Stimulated activated memory B cell treated with anti-CD40 and anti-IgM and Interleukin-4, amounts not matched to agents 10 μg/mL and 1 μg/mL and 100 μg/mL, for 72 hours (primary cell): ENCODE measurements around the gene GGCT.

Experiments used
- ATAC-seq: fragments of 150-1000 bp; cut with Tn5 transposase; 2 replicates; pipeline ENCODE4 v1.10.0; 2021
- H3K27ac Mint-ChIP-seq: one replicate; pipeline ENCODE4 v1.8.0; 2022; ENCODE audit warnings: mild to moderate bottlenecking, mixed read lengths
- H3K27me3 Mint-ChIP-seq: one replicate; pipeline ENCODE4 v1.8.0; 2022; ENCODE audit warnings: mixed read lengths
- H3K36me3 Mint-ChIP-seq: one replicate; pipeline ENCODE4 v1.8.0; 2022; ENCODE audit warnings: mixed read lengths
- H3K4me1 Mint-ChIP-seq: one replicate; pipeline ENCODE4 v1.8.0; 2022; ENCODE audit warnings: mixed read lengths
- H3K4me3 Mint-ChIP-seq: one replicate; pipeline ENCODE4 v1.8.0; 2022; ENCODE audit warnings: mild to moderate bottlenecking, moderate library complexity, mixed read lengths
- H3K9me3 Mint-ChIP-seq: one replicate; pipeline ENCODE4 v1.8.0; 2022; ENCODE audit warnings: mixed read lengths

The GGCT gene

DNA sequence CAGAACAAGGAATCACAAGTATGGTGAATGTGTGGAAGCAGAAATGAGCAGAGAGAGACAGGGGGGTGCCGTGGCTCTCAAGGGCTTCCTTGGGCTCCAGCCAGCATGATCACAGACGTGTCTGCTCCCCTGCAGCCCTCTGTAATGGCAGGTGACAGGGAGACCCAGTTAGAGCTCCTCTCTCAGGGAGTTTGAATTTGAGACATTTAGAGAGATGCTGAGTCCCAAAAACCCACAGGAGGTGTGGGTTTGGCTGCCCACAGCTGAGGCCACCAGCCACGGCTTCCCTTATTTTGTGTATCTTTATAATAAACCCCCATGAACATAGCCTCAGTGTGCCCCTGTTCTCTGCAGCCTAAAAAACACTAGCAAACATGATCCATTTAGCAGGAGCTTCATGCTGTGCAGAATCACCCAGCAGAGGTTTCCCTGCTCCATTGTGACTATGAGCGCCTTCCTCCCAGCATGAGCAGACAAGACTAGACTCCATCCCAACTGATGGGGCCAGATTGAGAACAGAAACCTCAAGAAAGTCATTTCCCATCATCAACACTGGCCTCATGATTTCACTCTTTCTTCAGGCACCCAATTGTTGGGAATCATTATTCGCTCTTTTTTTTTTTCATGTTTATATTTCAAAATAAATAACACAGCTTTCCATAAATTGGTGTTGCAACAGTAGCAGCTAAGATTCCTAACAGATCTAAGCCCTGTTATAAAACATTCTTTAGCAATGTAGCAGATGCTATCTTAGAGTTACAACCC, 39.4 kb downstream of the GGCT start:
- no peak for ATAC-seq
- Mint-ChIP-seq H3K27ac (peak overlapping the region; percentile 53), H3K9me3 (no peaks in the 10 kb centered on the region), H3K27me3 (no peaks in the 10 kb centered on the region), H3K4me3 (no peak overlapping the region), H3K4me1 (peaks cover 94% of the 10 kb centered on the region), H3K36me3 (peaks cover 19% of the 10 kb centered on the region)

DNA sequence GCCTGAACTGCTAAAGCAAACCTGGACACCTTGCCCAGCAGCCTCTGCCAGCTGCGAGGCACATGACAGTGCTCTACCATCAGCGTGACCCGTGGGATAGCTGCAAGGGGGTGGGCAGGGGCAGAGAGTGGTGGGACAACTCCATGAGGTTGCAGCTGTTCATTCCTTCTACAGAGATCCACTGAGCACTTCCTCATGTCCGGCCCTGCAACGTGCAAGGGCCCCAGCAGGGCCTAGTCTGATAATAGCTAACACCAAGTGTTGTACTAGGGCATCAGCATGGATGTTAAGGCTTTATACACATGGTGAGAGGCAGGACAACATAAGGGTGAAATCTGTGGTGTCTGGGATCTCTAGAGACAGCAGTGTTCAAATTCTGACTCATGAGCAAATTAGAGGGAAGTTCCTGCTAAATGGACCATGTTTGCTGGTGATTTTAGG, 40.4 kb downstream of the GGCT start:
- peak overlapping the region; percentile 16 for H3K4me3 Mint-ChIP-seq
- H3K9me3 Mint-ChIP-seq: no peaks in the 10 kb centered on the region
- no peaks in the 10 kb centered on the region for H3K27me3 Mint-ChIP-seq
- ATAC-seq: peak; percentile 89
- H3K4me1 Mint-ChIP-seq: peaks cover 87% of the 10 kb centered on the region
- H3K36me3 Mint-ChIP-seq: peaks cover 19% of the 10 kb centered on the region
- peak overlapping the region; percentile 53 for H3K27ac Mint-ChIP-seq

DNA sequence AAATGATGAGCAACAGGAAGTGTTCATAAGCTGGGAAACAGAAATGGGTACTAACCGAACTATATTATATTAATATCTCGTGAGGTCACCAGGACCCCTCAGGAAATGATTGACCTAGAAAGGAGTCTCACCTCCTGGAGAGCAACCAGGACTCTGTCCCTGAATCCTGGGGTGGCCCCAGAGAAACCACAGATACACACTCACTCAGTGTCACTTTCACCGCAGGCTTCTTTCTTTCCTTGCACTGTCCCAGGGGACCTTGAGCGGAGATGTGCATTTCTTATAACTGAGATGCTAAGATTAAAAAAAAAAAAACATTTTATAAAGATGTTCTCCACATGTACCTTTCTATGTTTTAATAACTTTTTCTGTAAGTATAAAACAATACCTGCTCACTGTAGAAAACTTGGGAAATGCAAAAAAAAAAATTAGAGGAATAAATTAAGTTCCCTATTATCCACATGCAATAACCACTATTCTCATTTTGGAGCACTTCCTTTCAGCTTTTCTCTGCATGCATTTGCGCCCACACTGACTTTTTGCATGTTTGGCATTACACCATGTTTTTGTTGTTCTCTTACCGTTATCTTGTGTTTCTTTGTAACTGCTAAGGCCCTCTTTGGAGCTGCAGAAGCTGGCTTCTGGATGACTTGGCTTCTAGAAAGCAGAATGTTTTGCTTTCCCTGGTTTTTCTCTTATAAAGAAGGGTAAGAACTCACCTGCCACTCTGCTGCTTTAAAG, 41.1 kb downstream of the GGCT start:
- H3K4me1 Mint-ChIP-seq: peaks cover 80% of the 10 kb centered on the region
- ATAC-seq: peak; percentile 62
- no peaks in the 10 kb centered on the region for H3K9me3 Mint-ChIP-seq
- H3K36me3 Mint-ChIP-seq: peaks cover 17% of the 10 kb centered on the region
- no peaks in the 10 kb centered on the region for H3K27me3 Mint-ChIP-seq
- peak overlapping the region; percentile 16 for H3K4me3 Mint-ChIP-seq
- peak overlapping the region; percentile 53 for H3K27ac Mint-ChIP-seq

DNA sequence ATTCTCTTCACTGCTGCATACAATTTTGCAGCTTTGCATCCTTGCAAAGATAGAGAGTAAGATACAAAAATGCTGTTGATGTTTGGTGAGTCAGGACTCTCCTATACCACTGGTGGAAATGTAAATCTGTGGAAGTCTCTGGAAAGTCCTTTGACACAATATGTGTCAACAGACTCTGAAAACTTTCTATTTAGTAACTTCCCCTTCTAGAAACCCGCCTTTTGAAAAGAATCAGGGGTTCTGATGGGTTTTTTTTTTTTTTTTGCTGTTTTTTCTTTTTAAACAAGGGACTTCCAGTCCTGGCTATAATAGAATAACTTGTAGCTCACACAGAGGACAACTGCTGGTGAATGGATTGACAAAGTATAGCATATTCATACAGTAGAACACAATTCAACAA, 42.5 kb downstream of the GGCT start:
- Mint-ChIP-seq H3K27me3 (no peaks in the 10 kb centered on the region), H3K27ac (no peak overlapping the region), H3K4me3 (no peak overlapping the region), H3K36me3 (peaks cover 17% of the 10 kb centered on the region), H3K9me3 (no peaks in the 10 kb centered on the region), H3K4me1 (peaks cover 66% of the 10 kb centered on the region)
- ATAC-seq: no peak

DNA sequence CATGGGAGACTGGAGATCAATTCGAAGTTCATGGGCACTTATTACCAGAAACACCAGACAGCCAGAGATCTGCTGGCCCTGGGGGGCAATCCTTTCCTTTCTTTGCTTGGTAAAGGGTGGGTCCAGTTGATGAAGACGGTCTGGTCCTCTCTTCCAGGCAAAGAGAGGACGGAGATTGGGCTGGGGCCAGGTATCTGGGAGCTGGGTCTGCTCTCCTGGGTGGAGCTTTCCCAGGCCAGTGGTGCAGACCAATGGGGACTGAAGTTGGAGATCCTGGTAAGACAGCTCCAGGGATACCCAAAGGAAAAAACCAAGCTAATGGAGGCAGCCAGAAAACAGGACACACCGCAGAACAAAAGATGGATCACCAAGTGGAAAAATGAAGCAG, 44.4 kb downstream of the GGCT start:
- H3K4me3 Mint-ChIP-seq: no peak overlapping the region
- H3K27me3 Mint-ChIP-seq: no peaks in the 10 kb centered on the region
- no peaks in the 10 kb centered on the region for H3K9me3 Mint-ChIP-seq
- H3K4me1 Mint-ChIP-seq: peaks cover 47% of the 10 kb centered on the region
- ATAC-seq: no peak
- peaks cover 26% of the 10 kb centered on the region for H3K36me3 Mint-ChIP-seq
- H3K27ac Mint-ChIP-seq: peak overlapping the region; percentile 28

DNA sequence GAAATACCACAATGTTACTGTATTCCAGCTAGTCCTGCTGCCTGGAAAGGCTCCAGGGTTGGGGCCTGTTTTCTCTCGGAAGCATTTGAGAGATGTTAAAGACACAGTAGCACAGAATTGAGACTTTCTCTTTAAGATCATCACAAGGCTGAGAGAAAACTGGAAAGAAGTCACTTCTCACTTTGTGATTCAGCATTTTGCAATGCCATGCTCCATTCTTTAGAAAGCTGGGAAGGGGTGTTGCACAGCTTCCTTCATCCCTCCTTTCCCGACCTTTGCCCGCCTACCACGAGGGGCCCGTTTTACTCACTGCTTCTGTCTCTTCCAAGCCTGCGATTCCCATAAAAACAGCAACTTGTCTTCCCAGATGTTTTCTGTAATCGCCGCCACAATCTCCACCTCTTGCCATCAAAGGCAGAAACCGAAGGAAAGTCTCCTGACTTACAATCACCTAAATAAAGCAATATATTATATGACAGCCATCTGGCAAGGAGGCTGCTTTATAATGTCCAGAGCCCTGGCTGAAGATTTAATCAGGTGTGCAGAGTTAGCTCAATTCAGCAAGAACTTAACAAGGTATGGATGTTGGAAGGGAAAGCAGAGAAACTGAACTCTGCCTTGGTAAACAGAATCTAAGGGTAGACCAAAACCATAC, 44.9 kb downstream of the GGCT start:
- Mint-ChIP-seq H3K36me3 (peaks cover 29% of the 10 kb centered on the region), H3K27ac (peak overlapping the region; percentile 28), H3K4me1 (peaks cover 42% of the 10 kb centered on the region), H3K27me3 (no peaks in the 10 kb centered on the region), H3K9me3 (no peaks in the 10 kb centered on the region), H3K4me3 (no peak overlapping the region)
- no peak for ATAC-seq

DNA sequence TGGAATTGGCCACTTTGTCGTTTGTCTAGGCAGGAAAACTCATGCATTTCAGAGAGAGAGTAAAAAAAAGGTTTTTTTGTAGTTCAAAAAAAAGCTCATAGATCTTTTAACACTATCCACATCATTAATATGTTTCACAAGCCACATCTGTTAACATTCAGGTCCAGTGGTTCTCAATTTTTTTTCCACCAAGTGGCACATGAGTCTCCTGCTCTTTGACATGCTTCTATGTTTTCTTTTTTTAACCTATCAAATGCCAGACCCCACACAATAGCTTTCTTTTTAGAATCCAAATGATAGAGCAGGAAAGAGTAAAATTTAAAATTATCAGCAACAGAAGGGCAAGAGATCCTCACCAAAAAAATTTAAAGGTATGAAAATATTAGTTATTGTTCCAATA, 46.3 kb downstream of the GGCT start:
- H3K4me1 Mint-ChIP-seq: peaks cover 28% of the 10 kb centered on the region
- H3K9me3 Mint-ChIP-seq: no peaks in the 10 kb centered on the region
- no peak overlapping the region for H3K4me3 Mint-ChIP-seq
- ATAC-seq: no peak
- no peak overlapping the region for H3K27ac Mint-ChIP-seq
- no peaks in the 10 kb centered on the region for H3K27me3 Mint-ChIP-seq
- H3K36me3 Mint-ChIP-seq: peaks cover 36% of the 10 kb centered on the region

DNA sequence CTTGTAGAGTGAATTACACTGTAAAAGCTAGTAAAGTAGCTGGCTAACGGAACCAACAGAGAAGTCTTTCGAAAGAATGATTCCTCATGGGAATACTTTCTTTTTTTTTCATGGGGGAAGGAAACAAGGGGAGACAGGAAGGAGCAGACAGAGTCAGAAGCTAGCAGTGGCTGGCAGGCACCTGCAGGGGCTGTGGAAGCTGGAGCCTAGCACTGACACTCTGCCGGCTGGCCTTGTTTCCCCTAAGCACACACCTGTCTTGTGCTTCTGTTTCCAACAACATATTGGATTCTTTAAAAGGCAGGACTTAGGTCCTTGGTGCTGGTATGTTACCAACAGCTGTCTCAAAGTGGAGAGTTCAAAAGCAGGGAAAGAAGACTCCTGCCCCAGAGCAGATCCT, 50.7 kb downstream of the GGCT start:
- no peak overlapping the region for H3K4me3 Mint-ChIP-seq
- peaks cover 42% of the 10 kb centered on the region for H3K36me3 Mint-ChIP-seq
- H3K9me3 Mint-ChIP-seq: no peaks in the 10 kb centered on the region
- ATAC-seq: no peak
- no peaks in the 10 kb centered on the region for H3K27me3 Mint-ChIP-seq
- no peak overlapping the region for H3K27ac Mint-ChIP-seq
- H3K4me1 Mint-ChIP-seq: no peaks in the 10 kb centered on the region

DNA sequence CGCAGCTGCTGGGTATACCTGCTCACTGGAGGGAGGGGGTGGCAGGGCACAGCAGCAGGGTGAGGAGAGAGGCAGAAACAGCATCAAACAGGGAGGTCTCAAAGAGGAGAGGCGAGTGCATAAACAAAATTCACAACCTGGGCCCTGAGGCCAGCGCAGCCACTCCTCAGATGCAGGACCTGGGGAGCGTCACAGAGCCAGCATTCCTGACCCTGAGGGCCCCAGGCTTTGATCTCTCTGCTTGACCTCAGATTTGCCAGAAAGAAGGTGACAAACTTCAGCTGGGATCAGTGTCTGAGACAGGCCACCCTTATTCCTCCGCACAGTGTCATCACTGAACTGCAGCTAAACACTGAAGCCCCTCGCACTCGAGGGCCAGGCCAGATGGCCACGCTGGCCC, 51.6 kb downstream of the GGCT start:
- ATAC-seq: no peak
- no peaks in the 10 kb centered on the region for H3K4me1 Mint-ChIP-seq
- no peaks in the 10 kb centered on the region for H3K9me3 Mint-ChIP-seq
- H3K27ac Mint-ChIP-seq: no peak overlapping the region
- H3K36me3 Mint-ChIP-seq: peaks cover 49% of the 10 kb centered on the region
- no peaks in the 10 kb centered on the region for H3K27me3 Mint-ChIP-seq
- H3K4me3 Mint-ChIP-seq: no peak overlapping the region

DNA sequence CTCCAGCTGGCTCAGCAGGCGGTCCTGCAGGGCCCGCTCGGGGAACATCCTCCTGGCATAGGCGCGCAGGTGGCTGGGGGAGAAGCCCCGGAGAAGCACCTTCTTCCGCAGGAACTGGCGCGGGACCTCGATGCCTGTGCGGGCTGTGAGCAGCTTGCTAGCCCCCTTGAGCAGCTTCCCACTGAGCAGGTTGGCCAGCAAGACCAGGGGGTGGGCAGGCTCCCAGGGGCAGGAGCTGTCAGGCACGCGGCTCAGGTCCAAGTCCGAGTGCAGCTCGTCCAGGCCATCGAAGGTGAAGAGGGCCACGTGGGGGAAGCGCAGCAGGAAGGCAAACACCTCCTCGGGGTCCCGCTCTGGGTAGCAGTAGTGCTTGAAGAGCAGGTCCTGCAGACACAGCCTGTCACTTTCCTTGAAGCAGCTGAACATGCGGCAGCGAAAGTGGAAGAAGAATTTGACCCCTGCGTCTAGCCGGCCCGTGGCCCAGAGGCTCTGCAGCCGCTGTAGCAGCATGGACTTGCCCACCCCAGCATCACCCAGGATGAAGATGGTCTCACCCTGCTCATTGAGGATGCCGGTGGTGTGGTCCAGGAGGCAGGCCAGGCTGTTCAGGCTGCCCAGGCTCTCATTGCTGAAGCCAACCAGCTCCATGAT, 52.2 kb downstream of the GGCT start:
- Mint-ChIP-seq H3K4me3 (no peak overlapping the region), H3K9me3 (no peaks in the 10 kb centered on the region), H3K27me3 (no peaks in the 10 kb centered on the region), H3K27ac (no peak overlapping the region), H3K4me1 (no peaks in the 10 kb centered on the region), H3K36me3 (peaks cover 50% of the 10 kb centered on the region)
- no peak for ATAC-seq

DNA sequence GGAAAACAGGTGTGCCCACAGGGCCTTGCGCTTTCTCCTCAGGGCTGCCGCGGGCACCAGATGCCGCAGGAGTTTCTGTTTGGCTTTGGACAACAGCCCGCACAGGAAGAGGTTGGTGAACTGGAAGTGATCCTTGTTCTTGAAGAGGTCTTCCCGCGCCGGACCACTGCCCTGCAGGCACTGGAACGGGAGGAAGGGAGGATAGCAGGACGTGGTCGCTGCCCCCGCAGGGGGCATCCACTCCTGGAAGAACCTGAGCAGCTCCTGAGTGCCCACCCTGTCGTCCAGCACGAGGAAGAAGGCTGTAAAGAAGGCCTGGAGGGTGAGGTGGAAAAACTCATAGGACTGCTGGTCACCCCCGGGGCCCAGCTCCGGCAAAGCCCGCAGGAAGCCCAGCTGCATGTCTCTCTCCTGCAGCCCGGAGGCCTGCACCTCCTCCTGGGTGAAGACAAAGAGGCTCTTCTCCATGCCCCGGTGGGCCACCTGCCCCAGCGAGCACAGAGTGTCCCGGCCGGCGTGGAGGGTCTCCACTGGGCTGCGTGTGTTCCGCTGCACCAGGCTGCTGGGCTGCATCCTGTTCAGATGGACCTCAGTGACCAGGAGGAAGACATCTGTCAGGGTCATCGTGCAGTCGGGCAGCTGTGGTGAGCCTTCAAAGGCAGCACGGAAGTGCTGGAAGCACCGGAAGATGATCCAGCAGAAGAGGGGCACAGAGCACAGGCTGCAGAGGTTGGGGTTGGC, 52.9 kb downstream of the GGCT start:
- Mint-ChIP-seq H3K4me1 (no peaks in the 10 kb centered on the region), H3K4me3 (no peak overlapping the region), H3K27me3 (no peaks in the 10 kb centered on the region), H3K36me3 (peaks cover 48% of the 10 kb centered on the region), H3K9me3 (no peaks in the 10 kb centered on the region), H3K27ac (no peak overlapping the region)
- no peak for ATAC-seq

DNA sequence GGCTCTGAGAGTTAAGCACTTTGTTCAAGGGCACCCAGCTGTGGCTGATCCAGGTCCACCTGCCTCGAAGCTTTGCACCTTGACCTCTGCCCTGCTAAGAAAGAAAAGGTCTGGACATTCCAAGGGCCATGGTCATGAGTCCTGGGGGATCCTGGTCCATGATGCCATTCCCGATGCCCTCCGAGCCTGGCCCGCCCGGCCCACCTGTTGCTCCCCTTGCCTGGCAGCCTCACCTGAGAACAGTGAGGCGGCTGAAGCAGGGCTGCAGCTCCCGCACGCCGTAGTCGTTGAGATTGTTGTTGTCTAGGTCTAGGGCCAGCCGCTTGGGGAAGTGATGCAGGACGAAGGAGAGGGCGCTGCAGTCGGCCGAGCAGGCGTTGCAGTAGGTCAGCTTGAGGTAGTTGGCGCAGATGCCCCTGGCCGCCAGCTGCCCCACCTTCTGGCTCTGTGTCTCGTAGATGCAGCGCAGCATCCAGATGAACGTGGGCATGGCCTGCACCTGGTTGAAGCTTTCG, 53.6 kb downstream of the GGCT start:
- Mint-ChIP-seq H3K4me1 (peaks cover 4% of the 10 kb centered on the region), H3K36me3 (peaks cover 43% of the 10 kb centered on the region), H3K27ac (no peak overlapping the region), H3K4me3 (no peak overlapping the region), H3K27me3 (no peaks in the 10 kb centered on the region), H3K9me3 (no peaks in the 10 kb centered on the region)
- no peak for ATAC-seq

DNA sequence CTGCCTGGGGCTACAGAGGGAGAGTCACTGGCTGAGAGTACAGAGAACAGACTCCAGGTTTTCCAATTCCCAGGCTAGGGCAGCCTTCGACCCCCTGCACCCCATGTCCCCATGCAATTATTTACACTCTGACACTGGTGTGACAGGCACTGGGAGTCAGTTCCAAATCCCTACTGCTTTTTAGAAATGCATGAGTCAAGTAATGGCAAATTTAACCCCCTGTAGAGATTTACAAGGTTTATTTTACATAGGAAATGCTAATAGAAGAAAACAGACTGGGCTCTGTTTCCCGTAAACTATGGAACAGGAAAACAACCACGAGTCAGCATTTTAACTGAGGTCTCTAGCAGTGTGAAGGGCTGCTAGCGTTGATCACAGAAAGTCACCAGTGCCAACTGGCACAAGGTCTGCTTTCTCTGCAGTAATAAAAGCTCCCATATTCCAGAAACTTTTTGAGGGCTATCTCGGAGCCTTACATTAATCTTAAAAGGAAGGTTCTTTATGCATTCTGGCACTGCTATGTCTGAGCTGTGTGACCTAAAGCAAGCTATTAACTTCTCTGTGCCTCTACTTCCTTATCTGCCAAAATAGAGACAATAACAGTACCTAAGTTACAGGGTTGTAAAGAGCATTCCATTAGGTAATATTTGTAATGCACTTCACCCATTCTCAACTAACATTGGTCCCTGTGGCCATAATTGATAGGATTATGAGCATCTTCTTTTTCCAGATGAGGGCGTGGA, 54.2 kb downstream of the GGCT start:
- peaks cover 10% of the 10 kb centered on the region for H3K4me1 Mint-ChIP-seq
- H3K4me3 Mint-ChIP-seq: no peak overlapping the region
- no peaks in the 10 kb centered on the region for H3K27me3 Mint-ChIP-seq
- peaks cover 43% of the 10 kb centered on the region for H3K36me3 Mint-ChIP-seq
- no peaks in the 10 kb centered on the region for H3K9me3 Mint-ChIP-seq
- no peak for ATAC-seq
- no peak overlapping the region for H3K27ac Mint-ChIP-seq
